LNCAP (cell line): Measurements from ENCODE around the gene ZNF330.

Experiments
- CTCF ChIP-seq: fragments of 450-650 bp; IDR thresholded peaks from 2 replicates; pipeline ENCODE4 v1.5.1; 2017; ENCODE audit warnings: mild to moderate bottlenecking

Gene ZNF330

DNA sequence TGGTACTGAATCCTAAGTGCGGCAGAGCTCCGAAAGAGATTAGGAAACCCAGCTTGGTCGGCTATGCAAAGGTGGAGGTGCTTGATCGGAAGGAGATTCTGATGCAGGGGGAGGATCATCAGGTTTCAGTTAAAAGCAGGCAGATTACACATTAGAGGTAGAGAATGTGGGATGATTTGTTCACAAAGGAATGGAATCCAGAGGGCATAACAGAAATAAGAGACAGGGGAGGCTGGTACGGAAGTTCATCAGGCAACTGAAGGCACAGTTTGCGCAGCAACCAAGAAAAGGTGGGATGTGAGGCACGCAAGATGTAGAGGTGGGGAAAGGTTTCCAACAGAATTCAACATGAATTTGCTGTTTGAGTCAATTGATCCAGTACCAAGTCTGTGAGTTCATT, 424 bp upstream of the ZNF330 start:
- TF ChIP-seq CTCF: no peak

GRCh38 chr4:141223418-141223817, 2.7 kb downstream of the ZNF330 start:
- TF ChIP-seq CTCF: no peak

GRCh38 chr4:141229408-141230101, 8.9 kb downstream of the ZNF330 start:
- TF ChIP-seq CTCF: no peak

DNA sequence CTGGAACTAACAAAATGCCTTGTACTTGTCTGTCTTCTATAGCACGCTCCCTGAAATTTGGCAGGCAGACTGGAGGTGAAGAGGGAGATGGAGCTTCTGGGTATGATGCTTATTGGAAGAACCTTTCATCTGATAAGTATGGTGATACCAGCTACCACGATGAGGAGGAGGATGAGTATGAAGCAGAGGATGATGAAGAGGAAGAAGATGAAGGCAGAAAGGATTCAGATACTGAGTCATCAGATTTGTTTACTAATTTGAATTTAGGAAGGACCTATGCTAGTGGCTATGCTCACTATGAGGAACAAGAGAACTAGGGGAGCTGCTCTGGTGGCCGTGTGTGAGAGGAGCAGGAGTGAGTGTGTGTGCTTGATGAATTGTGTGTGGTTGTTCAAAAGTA, 13.0 kb downstream of the ZNF330 start:
- TF ChIP-seq CTCF: no peak

DNA sequence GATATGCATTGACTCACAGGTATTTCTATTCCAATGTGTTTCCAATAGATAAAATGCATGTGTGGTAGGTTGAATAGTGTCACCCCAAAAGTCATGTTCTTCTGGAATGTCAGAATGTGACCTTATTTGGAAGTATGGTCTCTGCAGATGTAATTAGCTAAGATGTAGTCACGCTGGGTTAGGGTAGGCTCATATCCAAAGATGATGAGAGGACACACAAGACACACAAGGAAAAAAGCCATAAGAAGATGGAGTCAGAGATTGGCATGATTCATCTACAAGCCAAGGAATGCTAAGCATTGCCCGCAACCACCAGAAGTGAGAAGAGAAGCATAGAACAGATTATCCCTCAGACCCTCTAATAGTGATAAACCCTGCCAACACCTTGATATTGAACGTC, 17.5 kb downstream of the ZNF330 start:
- TF ChIP-seq CTCF: no peak

GRCh38 chr4:141240259-141240658, 19.6 kb downstream of the ZNF330 start:
- TF ChIP-seq CTCF: no peak

DNA sequence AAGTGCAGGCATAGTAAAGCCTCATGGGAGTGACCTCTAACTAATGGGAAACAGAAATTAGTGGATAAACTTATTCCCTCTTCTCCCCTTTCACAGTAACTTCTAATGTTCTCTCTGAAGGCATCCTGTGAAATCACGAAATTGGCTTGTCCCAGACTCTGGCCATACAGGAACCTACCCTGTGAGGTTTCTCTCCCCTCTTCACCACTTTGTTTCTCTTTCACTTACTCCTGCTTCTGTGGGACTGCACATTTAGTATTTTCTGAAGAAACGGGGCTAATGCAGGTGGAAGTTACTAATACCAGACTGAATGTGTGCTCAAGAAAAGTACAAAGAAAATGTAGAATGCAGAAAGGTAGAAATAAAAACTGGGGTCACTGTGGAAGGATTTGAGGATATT, 20.0 kb downstream of the ZNF330 start:
- no peak for TF ChIP-seq CTCF

GRCh38 chr4:141241986-141242385, 21.3 kb downstream of the ZNF330 start:
- TF ChIP-seq CTCF: no peak
